Nephron progenitor cell (in vitro differentiated cells): ENCODE measurements around the gene CNTLN.
"Not testable (repeated sequence)": the region's sequence is repeated elsewhere in the genome, so short reads cannot be mapped to it uniquely, and the experiment has no call there.

Experiments used
- DNase-seq: peaks from one replicate; pipeline ENCODE4 v3.0.0; 2021
- H3K27ac Mint-ChIP-seq: 2 replicates; pipeline ENCODE4 v1.8.0; 2021; ENCODE audit warnings: mild to moderate bottlenecking, moderate library complexity, mixed read lengths
- H3K27me3 Mint-ChIP-seq: 2 replicates; pipeline ENCODE4 v1.8.0; 2021; ENCODE audit warnings: mild to moderate bottlenecking, low read depth, mixed read lengths; ENCODE audit not compliant: poor library complexity
- H3K36me3 Mint-ChIP-seq: 2 replicates; pipeline ENCODE4 v1.8.0; 2021; ENCODE audit warnings: low read depth, mixed read lengths
- H3K4me1 Mint-ChIP-seq: 2 replicates; pipeline ENCODE4 v1.8.0; 2021; ENCODE audit warnings: mixed read lengths
- H3K4me3 Mint-ChIP-seq: 2 replicates; pipeline ENCODE4 v1.8.0; 2021; ENCODE audit warnings: mild to moderate bottlenecking, moderate library complexity, mixed read lengths
- H3K9me3 Mint-ChIP-seq: 2 replicates; pipeline ENCODE4 v1.8.0; 2021; ENCODE audit warnings: mild to moderate bottlenecking, moderate library complexity, mixed read lengths
- CTCF ChIP-seq: fragments of 200-600 bp; sonication (generic); IDR thresholded peaks from 2 replicates; pipeline ENCODE4 v1.5.0; 2021; ENCODE audit warnings: antibody characterized with exemption

The CNTLN gene

GRCh38 chr9:17165764-17166163 is 30.9 kb downstream of the CNTLN start:
- no peaks in the 10 kb centered on the region for H3K4me1 Mint-ChIP-seq
- peaks cover 50% of the 10 kb centered on the region for H3K36me3 Mint-ChIP-seq
- no peak overlapping the region for H3K4me3 Mint-ChIP-seq
- no peak for TF ChIP-seq CTCF
- no peaks in the 10 kb centered on the region for H3K27me3 Mint-ChIP-seq
- H3K27ac Mint-ChIP-seq = peak overlapping the region; percentile 63
- H3K9me3 Mint-ChIP-seq = peaks cover 19% of the 10 kb centered on the region
- no peak for DNase-seq

- Mint-ChIP-seq H3K4me1 (no peaks in the 10 kb centered on the region), H3K36me3 (peaks cover 50% of the 10 kb centered on the region), H3K9me3 (peaks cover 19% of the 10 kb centered on the region), H3K4me3 (no peak overlapping the region), H3K27me3 (no peaks in the 10 kb centered on the region), H3K27ac (peak overlapping the region; percentile 13)
- no peak for DNase-seq
- TF ChIP-seq CTCF = no peak
Observed at GRCh38 chr9:17166346-17166745, 31.5 kb downstream of the CNTLN start.

- peaks cover 24% of the 10 kb centered on the region for H3K9me3 Mint-ChIP-seq
- no peak overlapping the region for H3K27ac Mint-ChIP-seq
- TF ChIP-seq CTCF = no peak
- no peaks in the 10 kb centered on the region for H3K27me3 Mint-ChIP-seq
- H3K4me3 Mint-ChIP-seq = no peak overlapping the region
- no peaks in the 10 kb centered on the region for H3K4me1 Mint-ChIP-seq
- H3K36me3 Mint-ChIP-seq = peaks cover 47% of the 10 kb centered on the region
- DNase-seq = no peak
Observed at GRCh38 chr9:17171309-17172094, 36.7 kb downstream of the CNTLN start.

- Mint-ChIP-seq H3K36me3 (peaks cover 41% of the 10 kb centered on the region), H3K9me3 (peaks cover 31% of the 10 kb centered on the region)
- not testable (repeated sequence) for H3K27ac Mint-ChIP-seq, DNase-seq, H3K27me3 Mint-ChIP-seq, H3K4me3 Mint-ChIP-seq, H3K4me1 Mint-ChIP-seq
Observed at GRCh38 chr9:17177496-17177895, 42.7 kb downstream of the CNTLN start.

GRCh38 chr9:17185481-17186029 is 50.7 kb downstream of the CNTLN start:
- no peak for TF ChIP-seq CTCF
- Mint-ChIP-seq H3K27ac (no peak overlapping the region), H3K36me3 (no peaks in the 10 kb centered on the region), H3K4me3 (no peak overlapping the region), H3K9me3 (no peaks in the 10 kb centered on the region), H3K27me3 (no peaks in the 10 kb centered on the region), H3K4me1 (no peaks in the 10 kb centered on the region)
- no peak for DNase-seq

GRCh38 chr9:17191082-17191481 is 56.2 kb downstream of the CNTLN start:
- no peak for TF ChIP-seq CTCF
- no peak overlapping the region for H3K4me3 Mint-ChIP-seq
- no peak overlapping the region for H3K27ac Mint-ChIP-seq
- no peaks in the 10 kb centered on the region for H3K4me1 Mint-ChIP-seq
- H3K36me3 Mint-ChIP-seq = peaks cover 15% of the 10 kb centered on the region
- no peaks in the 10 kb centered on the region for H3K9me3 Mint-ChIP-seq
- H3K27me3 Mint-ChIP-seq = no peaks in the 10 kb centered on the region
- DNase-seq = no peak
